HepG2 (cell line): ENCODE data around the gene OVCA2. TPM values are rescaled to one million over a fixed set of nuclear protein-coding genes. Genes with fewer than 3 reads are reported as not detected.

Experiments
- CCAR2 ChIP-seq: fragments of 200-400 bp; formaldehyde crosslinking; optimal IDR thresholded peaks from 2 replicates; pipeline ENCODE3; 2018; ENCODE audit warnings: low read depth, mild to moderate bottlenecking, low read length, moderate library complexity
- FOXM1 ChIP-seq: sonication (generic); formaldehyde crosslinking; IDR thresholded peaks from 2 replicates; pipeline ENCODE4 v1.5.0; 2020; ENCODE audit warnings: missing genetic modification reagents
- LCORL ChIP-seq, 2 experiments: fragments of 450-650 bp in 1 of 2; sonication (generic) in 1 of 2; formaldehyde crosslinking in 1 of 2; IDR thresholded peaks; 2 replicates each; pipeline versions ENCODE4 v1.5.0 to v1.6.1; 2017 to 2020; ENCODE audit warnings: antibody characterized with exemption in 1 of 2, missing genetic modification reagents in 1 of 2
- MEF2D ChIP-seq: sonication (generic); formaldehyde crosslinking; IDR thresholded peaks from 2 replicates; pipeline ENCODE4 v1.5.1; 2020; ENCODE audit warnings: mild to moderate bottlenecking, missing genetic modification reagents
- MIER2 ChIP-seq: IDR thresholded peaks from 2 replicates; pipeline ENCODE4 v1.6.1; 2016; ENCODE audit warnings: missing biosample characterization, missing genetic modification reagents
- RFXANK ChIP-seq: IDR thresholded peaks from 2 replicates; pipeline ENCODE4 v1.6.1; 2016
- SSRP1 ChIP-seq: IDR thresholded peaks from 2 replicates; pipeline ENCODE4 v1.6.1; 2016; ENCODE audit warnings: control low read depth
- TEAD2 ChIP-seq: sonication (generic); formaldehyde crosslinking; IDR thresholded peaks from 2 replicates; pipeline ENCODE4 v1.9.0; 2021; ENCODE audit warnings: missing genetic modification reagents
- TGIF2 ChIP-seq: IDR thresholded peaks from 2 replicates; pipeline ENCODE4 v1.6.1; 2016; ENCODE audit warnings: control low read depth, missing compliant biosample characterization
- ZFP36L2 ChIP-seq: sonication (generic); formaldehyde crosslinking; IDR thresholded peaks from 2 replicates; pipeline ENCODE4 v1.4.0; 2020; ENCODE audit warnings: missing genetic modification reagents
- ZMAT3 ChIP-seq: sonication (generic); formaldehyde crosslinking; conservative IDR thresholded peaks from 2 replicates; pipeline ENCODE4 v1.7.0; 2021; ENCODE audit warnings: missing genetic modification reagents
- ZNF138 ChIP-seq: sonication (generic); formaldehyde crosslinking; IDR thresholded peaks from 2 replicates; pipeline ENCODE4 v1.5.0; 2020; ENCODE audit warnings: mild to moderate bottlenecking, low read depth, missing genetic modification reagents
- ZNF282 ChIP-seq: fragments of 450-650 bp; IDR thresholded peaks from 2 replicates; pipeline ENCODE4 v1.6.1; 2018; ENCODE audit not compliant: partially characterized antibody
- ZNF3 ChIP-seq: IDR thresholded peaks from 2 replicates; pipeline ENCODE4 v1.7.0; 2017; ENCODE audit warnings: inconsistent platforms
- ZNF547 ChIP-seq: sonication (generic); formaldehyde crosslinking; IDR thresholded peaks from 2 replicates; pipeline ENCODE4 v1.5.1; 2020; ENCODE audit warnings: mild to moderate bottlenecking, missing genetic modification reagents
- ZNF670 ChIP-seq: sonication (generic); formaldehyde crosslinking; IDR thresholded peaks from 2 replicates; pipeline ENCODE4 v1.8.0; 2022; ENCODE audit warnings: mild to moderate bottlenecking, missing genetic modification reagents, borderline replicate concordance
- ZNF703 ChIP-seq: sonication (generic); formaldehyde crosslinking; IDR thresholded peaks from 2 replicates; pipeline ENCODE4 v1.5.1; 2020; ENCODE audit warnings: missing genetic modification reagents, mild to moderate bottlenecking, moderate library complexity, borderline replicate concordance
- ZSCAN31 ChIP-seq: sonication (generic); formaldehyde crosslinking; IDR thresholded peaks from 2 replicates; pipeline ENCODE4 v1.5.0; 2020; ENCODE audit warnings: low read depth, mild to moderate bottlenecking, missing genetic modification reagents
- polyA plus RNA-seq, 8 experiments: library from polyadenylated mRNA; depleted of rRNA in 3 of 8; stranded (reverse) in 7 of 8; unstranded in 1 of 8; fragments of >200 nt; fragmentation: Illumina TruSeq in 4 of 8; extraction: Trizol in 4 of 8; gene quantifications; 2 replicates each; pipeline versions ENCODE4 v1.2.1 to v1.2.3, GENCODE V29; 2011 to 2016; ENCODE audit warnings: low read depth in 4 of 8, missing spikeins in 1 of 8, mixed read lengths in 1 of 8; ENCODE audit not compliant: insufficient read depth in 1 of 8
- total RNA-seq, 5 experiments: library from RNA; depleted of rRNA; stranded (reverse); fragments of >200 nt; fragmentation: Illumina TruSeq; extraction: Trizol; gene quantifications; 2 replicates each; pipeline ENCODE4 v1.2.3, GENCODE V29; 2016; ENCODE audit warnings: low read depth in 1 of 5
- TF ChIP-seq, protein P1 (sequence below): sonication (generic); formaldehyde crosslinking; IDR thresholded peaks from 2 replicates; pipeline ENCODE4 v1.8.0; 2022; ENCODE audit warnings: missing genetic modification reagents, mild to moderate bottlenecking, inconsistent platforms, borderline replicate concordance
- TF ChIP-seq, protein P2 (sequence below): sonication (generic); formaldehyde crosslinking; IDR thresholded peaks from 2 replicates; pipeline ENCODE4 v1.8.0; 2022; ENCODE audit warnings: missing genetic modification reagents, mild to moderate bottlenecking, moderate library complexity, borderline replicate concordance
- TF ChIP-seq, protein P3 (sequence below): sonication (generic); formaldehyde crosslinking; IDR thresholded peaks from 2 replicates; pipeline ENCODE4 v1.4.0; 2020; ENCODE audit warnings: missing genetic modification reagents
- TF ChIP-seq, protein P4 (sequence below): sonication (generic); formaldehyde crosslinking; IDR thresholded peaks from 2 replicates; pipeline ENCODE4 v1.5.1; 2020; ENCODE audit warnings: missing genetic modification reagents, mild to moderate bottlenecking, borderline replicate concordance

The OVCA2 gene
- total and polyA plus RNA-seq, 2 of the 13 experiments (the other 11 are each of a cell fraction or from before 2014, with no cell fraction given) = 23.7 to 28.2 TPM

DNA sequence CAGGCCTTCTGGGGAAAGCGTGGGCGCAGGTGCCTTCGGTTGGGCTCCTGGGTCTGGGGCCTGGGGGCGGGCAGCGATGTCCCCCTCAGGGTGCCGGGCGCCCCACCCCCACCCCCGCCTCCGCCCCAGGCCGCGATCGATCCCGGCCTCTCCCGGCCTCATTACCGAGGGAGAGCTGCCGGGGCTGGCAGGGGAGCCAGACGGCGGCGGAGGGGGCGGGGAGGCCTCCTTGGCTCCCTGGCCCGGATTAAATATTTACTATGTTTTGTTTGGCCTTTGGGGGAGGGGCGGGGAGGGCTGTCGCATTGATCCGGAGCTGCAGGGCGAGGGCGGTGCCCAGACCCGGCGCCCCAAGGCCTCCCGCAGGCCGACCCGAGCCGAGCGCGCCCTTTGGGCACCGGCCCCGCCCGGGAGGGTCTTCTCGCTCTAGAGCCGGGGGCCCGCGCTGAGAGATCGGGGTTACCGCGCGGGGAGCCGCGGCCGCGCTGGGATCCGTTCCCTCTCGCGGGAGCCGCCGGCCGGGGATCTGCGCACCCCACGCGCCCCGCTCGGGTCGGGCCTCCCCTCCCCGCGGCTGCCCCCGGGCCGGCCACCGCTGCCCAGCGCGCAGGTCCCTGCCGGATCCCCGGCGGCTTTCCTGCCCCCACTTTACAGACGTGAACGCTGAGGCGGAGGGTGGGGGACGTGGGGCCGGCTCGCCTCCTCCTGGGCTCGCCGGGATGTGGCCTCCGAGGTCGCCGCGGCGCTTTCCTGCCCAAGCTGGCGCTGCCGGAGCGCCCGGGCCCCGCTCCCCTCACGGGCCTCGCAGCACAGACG lies 43.7 kb upstream of the OVCA2 start (continued):
- TF ChIP-seq, protein P1, sequence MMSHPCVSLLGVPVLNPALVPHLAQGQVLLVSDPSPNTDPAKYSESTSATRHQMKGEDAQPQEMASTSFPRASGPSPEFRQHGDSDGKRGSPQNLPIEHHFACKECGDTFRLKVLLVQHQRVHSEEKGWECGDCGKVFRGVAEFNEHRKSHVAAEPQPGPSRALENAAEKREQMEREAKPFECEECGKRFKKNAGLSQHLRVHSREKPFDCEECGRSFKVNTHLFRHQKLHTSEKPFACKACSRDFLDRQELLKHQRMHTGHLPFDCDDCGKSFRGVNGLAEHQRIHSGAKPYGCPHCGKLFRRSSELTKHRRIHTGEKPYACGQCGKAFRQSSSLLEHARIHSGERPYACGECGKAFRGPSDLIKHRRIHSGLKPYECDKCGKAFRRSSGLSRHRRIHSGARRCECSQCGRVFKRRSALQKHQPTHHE = no peak
- TF ChIP-seq TGIF2 (CRISPR knock-in tag) (no peak), MEF2D (CRISPR knock-in tag) (peak; percentile 33; the same call in 1 of the 2 replicates), ZNF138 (CRISPR knock-in tag) (no peak), TEAD2 (no peak), LCORL (IDR thresholded peaks at IDR 0.05) (no peak), LCORL (CRISPR knock-in tag; IDR thresholded peaks at IDR 0.05) (peak; percentile 73; the same call in 1 of the 2 replicates), MIER2 (CRISPR knock-in tag) (no peak), ZNF282 (no peak), ZNF547 (no peak), ZNF3 (no peak), FOXM1 (CRISPR knock-in tag) (no peak), CCAR2 (no peak), RFXANK (CRISPR knock-in tag) (no peak), ZNF703 (no peak), ZFP36L2 (CRISPR knock-in tag) (no peak), ZNF670 (CRISPR knock-in tag) (no peak), ZMAT3 (CRISPR knock-in tag) (no peak), ZSCAN31 (no peak), SSRP1 (no peak)
- TF ChIP-seq, protein P2, sequence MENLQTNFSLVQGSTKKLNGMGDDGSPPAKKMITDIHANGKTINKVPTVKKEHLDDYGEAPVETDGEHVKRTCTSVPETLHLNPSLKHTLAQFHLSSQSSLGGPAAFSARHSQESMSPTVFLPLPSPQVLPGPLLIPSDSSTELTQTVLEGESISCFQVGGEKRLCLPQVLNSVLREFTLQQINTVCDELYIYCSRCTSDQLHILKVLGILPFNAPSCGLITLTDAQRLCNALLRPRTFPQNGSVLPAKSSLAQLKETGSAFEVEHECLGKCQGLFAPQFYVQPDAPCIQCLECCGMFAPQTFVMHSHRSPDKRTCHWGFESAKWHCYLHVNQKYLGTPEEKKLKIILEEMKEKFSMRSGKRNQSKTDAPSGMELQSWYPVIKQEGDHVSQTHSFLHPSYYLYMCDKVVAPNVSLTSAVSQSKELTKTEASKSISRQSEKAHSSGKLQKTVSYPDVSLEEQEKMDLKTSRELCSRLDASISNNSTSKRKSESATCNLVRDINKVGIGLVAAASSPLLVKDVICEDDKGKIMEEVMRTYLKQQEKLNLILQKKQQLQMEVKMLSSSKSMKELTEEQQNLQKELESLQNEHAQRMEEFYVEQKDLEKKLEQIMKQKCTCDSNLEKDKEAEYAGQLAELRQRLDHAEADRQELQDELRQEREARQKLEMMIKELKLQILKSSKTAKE (CRISPR knock-in tag) = peak; percentile 83; the same call in 1 of the 2 replicates
- TF ChIP-seq, protein P3, sequence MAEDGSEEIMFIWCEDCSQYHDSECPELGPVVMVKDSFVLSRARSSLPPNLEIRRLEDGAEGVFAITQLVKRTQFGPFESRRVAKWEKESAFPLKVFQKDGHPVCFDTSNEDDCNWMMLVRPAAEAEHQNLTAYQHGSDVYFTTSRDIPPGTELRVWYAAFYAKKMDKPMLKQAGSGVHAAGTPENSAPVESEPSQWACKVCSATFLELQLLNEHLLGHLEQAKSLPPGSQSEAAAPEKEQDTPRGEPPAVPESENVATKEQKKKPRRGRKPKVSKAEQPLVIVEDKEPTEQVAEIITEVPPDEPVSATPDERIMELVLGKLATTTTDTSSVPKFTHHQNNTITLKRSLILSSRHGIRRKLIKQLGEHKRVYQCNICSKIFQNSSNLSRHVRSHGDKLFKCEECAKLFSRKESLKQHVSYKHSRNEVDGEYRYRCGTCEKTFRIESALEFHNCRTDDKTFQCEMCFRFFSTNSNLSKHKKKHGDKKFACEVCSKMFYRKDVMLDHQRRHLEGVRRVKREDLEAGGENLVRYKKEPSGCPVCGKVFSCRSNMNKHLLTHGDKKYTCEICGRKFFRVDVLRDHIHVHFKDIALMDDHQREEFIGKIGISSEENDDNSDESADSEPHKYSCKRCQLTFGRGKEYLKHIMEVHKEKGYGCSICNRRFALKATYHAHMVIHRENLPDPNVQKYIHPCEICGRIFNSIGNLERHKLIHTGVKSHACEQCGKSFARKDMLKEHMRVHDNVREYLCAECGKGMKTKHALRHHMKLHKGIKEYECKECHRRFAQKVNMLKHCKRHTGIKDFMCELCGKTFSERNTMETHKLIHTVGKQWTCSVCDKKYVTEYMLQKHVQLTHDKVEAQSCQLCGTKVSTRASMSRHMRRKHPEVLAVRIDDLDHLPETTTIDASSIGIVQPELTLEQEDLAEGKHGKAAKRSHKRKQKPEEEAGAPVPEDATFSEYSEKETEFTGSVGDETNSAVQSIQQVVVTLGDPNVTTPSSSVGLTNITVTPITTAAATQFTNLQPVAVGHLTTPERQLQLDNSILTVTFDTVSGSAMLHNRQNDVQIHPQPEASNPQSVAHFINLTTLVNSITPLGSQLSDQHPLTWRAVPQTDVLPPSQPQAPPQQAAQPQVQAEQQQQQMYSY (CRISPR knock-in tag) = no peak
- TF ChIP-seq, protein P4, sequence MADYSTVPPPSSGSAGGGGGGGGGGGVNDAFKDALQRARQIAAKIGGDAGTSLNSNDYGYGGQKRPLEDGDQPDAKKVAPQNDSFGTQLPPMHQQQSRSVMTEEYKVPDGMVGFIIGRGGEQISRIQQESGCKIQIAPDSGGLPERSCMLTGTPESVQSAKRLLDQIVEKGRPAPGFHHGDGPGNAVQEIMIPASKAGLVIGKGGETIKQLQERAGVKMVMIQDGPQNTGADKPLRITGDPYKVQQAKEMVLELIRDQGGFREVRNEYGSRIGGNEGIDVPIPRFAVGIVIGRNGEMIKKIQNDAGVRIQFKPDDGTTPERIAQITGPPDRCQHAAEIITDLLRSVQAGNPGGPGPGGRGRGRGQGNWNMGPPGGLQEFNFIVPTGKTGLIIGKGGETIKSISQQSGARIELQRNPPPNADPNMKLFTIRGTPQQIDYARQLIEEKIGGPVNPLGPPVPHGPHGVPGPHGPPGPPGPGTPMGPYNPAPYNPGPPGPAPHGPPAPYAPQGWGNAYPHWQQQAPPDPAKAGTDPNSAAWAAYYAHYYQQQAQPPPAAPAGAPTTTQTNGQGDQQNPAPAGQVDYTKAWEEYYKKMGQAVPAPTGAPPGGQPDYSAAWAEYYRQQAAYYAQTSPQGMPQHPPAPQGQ (CRISPR knock-in tag) = no peak
